HepG2 (cell line): ENCODE measurements around the gene PPEF2. TPM values are rescaled to one million over a fixed set of nuclear protein-coding genes. Genes with fewer than 3 reads are reported as not detected.
"Not testable (repeated sequence)": the region's sequence is repeated elsewhere in the genome, so short reads cannot be mapped to it uniquely, and the experiment has no call there.

ENCODE experiments used
- ATAC-seq: fragments of 200-7000 bp; cut with Tn5 transposase; 3 replicates; pipeline ENCODE4 v1.9.1; 2020; ENCODE audit warnings: mild to moderate bottlenecking, moderate library complexity
- BruUV-seq: library from RNA; stranded (reverse); fragments of 400-500 nt; replicated peaks from 2 replicates; lab custom pipeline; 2021; lab: Mats Ljungman, UMichigan
- CTCF ChIA-PET: fragments of 300-600 bp; formaldehyde crosslinking; extraction: SDS; loops from one replicate; lab custom pipeline; 2021; ENCODE audit warnings: low total read pairs, inconsistent platforms, low intra/inter-chr PET ratio; lab: Yijun Ruan, JAX
- POLR2A ChIA-PET: fragments of 350-600 bp; sonication (Branson Sonifier 250); formaldehyde crosslinking; loops from one replicate; lab custom pipeline; 2020; ENCODE audit warnings: antibody characterized with exemption, inconsistent platforms; lab: Yijun Ruan, JAX
- DNase-seq: peaks from one replicate; pipeline ENCODE4 v3.0.0-alpha.2; 2015; ENCODE audit warnings: low spot score
- FAIRE-seq: peaks from 3 replicates; lab custom pipeline; 2011; peaks lifted over from hg19 to GRCh38; lab: Jason Lieb, UNC
- H2AFZ ChIP-seq: one replicate; pipeline ENCODE4 v1.6.1; 2011; ENCODE audit warnings: low read length, inconsistent platforms
- H3K27ac ChIP-seq: fragments of 300-600 bp; 3 replicates; pipeline ENCODE4 v1.8.0; 2011; ENCODE audit warnings: mixed run types, mild to moderate bottlenecking, mixed read lengths, low read length, inconsistent platforms; ENCODE audit not compliant: insufficient read depth; ENCODE audit errors: extremely low read length
- H3K27me3 ChIP-seq, 2 experiments: fragments of 200-600 bp in 1 of 2; 2 replicates in 1 of 2; 3 replicates in 1 of 2; pipeline versions ENCODE4 v1.6.0 to v1.8.0; 2011; ENCODE audit warnings: low read length in 2 of 2, mild to moderate bottlenecking in 2 of 2, moderate library complexity in 2 of 2, inconsistent platforms in 1 of 2; ENCODE audit not compliant: insufficient read depth in 2 of 2, control insufficient read depth in 1 of 2
- H3K36me3 ChIP-seq, 2 experiments: fragments of 200-600 bp in 1 of 2; replicated peaks in 1 of 2; 2 replicates in 1 of 2; 3 replicates in 1 of 2; pipeline versions ENCODE4 v1.5.1 to v1.8.0; 2011; ENCODE audit warnings: low read length in 2 of 2, inconsistent platforms in 1 of 2; ENCODE audit not compliant: insufficient read depth in 2 of 2, control insufficient read depth in 1 of 2
- H3K4me1 ChIP-seq: 2 replicates; pipeline ENCODE4 v1.5.1; 2012; ENCODE audit warnings: low read length, inconsistent platforms; ENCODE audit not compliant: insufficient read depth
- H3K4me2 ChIP-seq: 2 replicates; pipeline ENCODE4 v1.6.0; 2011; ENCODE audit warnings: low read depth, low read length, inconsistent platforms
- H3K4me3 ChIP-seq, 3 experiments: fragments of 200-600 bp in 1 of 3; sonication (generic), shearing (Covaris generic) in 1 of 3; replicated peaks in 1 of 3; 2 replicates each; pipeline ENCODE4 v1.5.1; 2011 to 2016; ENCODE audit warnings: low read length in 3 of 3, inconsistent platforms in 2 of 3, low read depth in 2 of 3, mild to moderate bottlenecking in 2 of 3, control low read depth in 1 of 3, mixed read lengths in 1 of 3; ENCODE audit not compliant: insufficient read depth in 1 of 3
- H3K79me2 ChIP-seq: one replicate; pipeline ENCODE4 v1.6.1; 2011; ENCODE audit warnings: low read length, inconsistent platforms; ENCODE audit not compliant: insufficient read depth
- H3K9ac ChIP-seq: 2 replicates; pipeline ENCODE4 v1.6.0; 2011; ENCODE audit warnings: mild to moderate bottlenecking, low read depth, low read length, inconsistent platforms; ENCODE audit not compliant: insufficient read depth
- H3K9me3 ChIP-seq: 2 replicates; pipeline ENCODE4 v1.5.1; 2012; ENCODE audit warnings: mild to moderate bottlenecking, low read length
- H4K20me1 ChIP-seq: 2 replicates; pipeline ENCODE4 v1.6.0; 2011; ENCODE audit warnings: inconsistent platforms, mild to moderate bottlenecking, low read length, moderate library complexity; ENCODE audit not compliant: insufficient read depth
- CEBPB ChIP-seq: IDR thresholded peaks from 2 replicates; pipeline ENCODE4 v1.6.1; 2011; ENCODE audit warnings: low read depth, low read length, improper control_type of control experiment, borderline replicate concordance
- ISX ChIP-seq: sonication (generic); formaldehyde crosslinking; conservative IDR thresholded peaks from 2 replicates; pipeline ENCODE4 v1.5.0; 2020; ENCODE audit warnings: missing genetic modification reagents
- KLF16 ChIP-seq, 2 experiments: sonication (generic) in 1 of 2; formaldehyde crosslinking in 1 of 2; IDR thresholded peaks; 2 replicates each; pipeline versions ENCODE4 v1.6.1 to v1.8.0; 2016 to 2023; ENCODE audit warnings: missing genetic modification reagents in 2 of 2, missing compliant biosample characterization in 1 of 2
- NCOA5 ChIP-seq: sonication (generic); formaldehyde crosslinking; IDR thresholded peaks from 2 replicates; pipeline ENCODE4 v1.4.0; 2020; ENCODE audit warnings: missing genetic modification reagents
- ZFX ChIP-seq: sonication (generic); formaldehyde crosslinking; IDR thresholded peaks from 2 replicates; pipeline ENCODE4 v1.4.0; 2020; ENCODE audit warnings: mild to moderate bottlenecking, low read depth, missing genetic modification reagents, moderate library complexity
- ZNF12 ChIP-seq: sonication (generic); formaldehyde crosslinking; IDR thresholded peaks from 2 replicates; pipeline ENCODE4 v1.5.0; 2020; ENCODE audit warnings: missing genetic modification reagents
- WGBS: methylation state at CpG from one replicate; pipeline ENCODE4 v1.1.6; 2017; ENCODE audit warnings: low lambda C conversion rate; 5-methylcytosine and 5-hydroxymethylcytosine counted together
- in situ Hi-C: cut with HindIII; loops from 2 replicates; pipeline ENCODE4 v1.10.0; 2017; ENCODE audit warnings: low pct_unique_long_range_greater_than_20kb; ENCODE audit not compliant: extremely low pct_ligation_motif_present
- intact Hi-C: fragments of 100-400 bp; cut with micrococcal nuclease; formaldehyde crosslinking; loops from one replicate; pipeline ENCODE4 v1.10.0; 2022; ENCODE audit not compliant: unreplicated experiment
- polyA plus RNA-seq, 8 experiments: library from polyadenylated mRNA; depleted of rRNA in 3 of 8; stranded (reverse) in 7 of 8; unstranded in 1 of 8; fragments of >200 nt; fragmentation: Illumina TruSeq in 4 of 8; extraction: Trizol in 4 of 8; gene quantifications; 2 replicates each; pipeline versions ENCODE4 v1.2.1 to v1.2.3, GENCODE V29; 2011 to 2016; ENCODE audit warnings: low read depth in 4 of 8, missing spikeins in 1 of 8, mixed read lengths in 1 of 8; ENCODE audit not compliant: insufficient read depth in 1 of 8
- total RNA-seq, 5 experiments: library from RNA; depleted of rRNA; stranded (reverse); fragments of >200 nt; fragmentation: Illumina TruSeq; extraction: Trizol; gene quantifications; 2 replicates each; pipeline ENCODE4 v1.2.3, GENCODE V29; 2016; ENCODE audit warnings: low read depth in 1 of 5
- TF ChIP-seq, protein P1 (sequence below): sonication (generic); formaldehyde crosslinking; IDR thresholded peaks from 2 replicates; pipeline ENCODE4 v1.9.0; 2021; ENCODE audit warnings: missing genetic modification reagents, borderline replicate concordance
- TF ChIP-seq, protein P2 (sequence below): sonication (generic); formaldehyde crosslinking; conservative IDR thresholded peaks from 2 replicates; pipeline ENCODE4 v1.4.0; 2020; ENCODE audit warnings: missing genetic modification reagents
- TF ChIP-seq, protein P3 (sequence below): IDR thresholded peaks from 2 replicates; pipeline ENCODE4 v1.6.1; 2016; ENCODE audit warnings: missing genetic modification reagents, missing compliant biosample characterization
- TF ChIP-seq, protein P4 (sequence below): sonication (generic); formaldehyde crosslinking; IDR thresholded peaks from 2 replicates; pipeline ENCODE4 v1.4.0; 2020; ENCODE audit warnings: missing genetic modification reagents

Gene PPEF2
- total and polyA plus RNA-seq, 2 of the 13 experiments (the other 11 are each of a cell fraction or from before 2014, with no cell fraction given) = 0.01 TPM; not detected in 1

DNA sequence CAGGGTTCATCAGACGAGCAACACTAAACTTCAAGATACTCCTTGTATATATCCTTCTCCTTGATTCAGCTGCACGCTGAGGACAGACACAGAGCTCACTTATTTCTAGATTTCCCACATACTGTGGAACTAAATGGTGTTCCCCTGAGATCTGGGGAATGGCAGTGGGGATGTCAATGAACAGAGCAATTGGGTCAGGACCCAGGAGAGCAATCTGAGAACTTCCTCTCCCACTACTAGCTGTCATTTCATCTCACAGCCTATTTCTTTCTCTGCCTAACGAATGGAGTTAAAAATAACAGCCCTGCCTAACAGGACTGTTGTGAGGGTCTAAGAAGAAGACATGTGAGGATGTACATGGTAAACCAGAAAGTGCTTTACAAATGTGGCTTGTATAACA is 27.9 kb upstream of the PPEF2 start:
- WGBS = 94% methylated on average over 3 of the region's 3 CpGs
- no TSS peak for BruUV-seq
- DNase-seq (no peak), ATAC-seq (no peak), FAIRE-seq (no peak)
- intact Hi-C loops = no loop called here
- CTCF ChIA-PET = no interaction called here
- no peaks in the 10 kb centered on the region for H3K9me3 ChIP-seq
- peaks cover 3% of the 10 kb centered on the region; the same call in 1 of the 2 replicates for H3K4me1 ChIP-seq
- H3K27ac ChIP-seq = no peak overlapping the region
- no peak overlapping the region for H2AFZ ChIP-seq
- TF ChIP-seq ZFX (CRISPR knock-in tag) (no peak), ZNF12 (CRISPR knock-in tag) (no peak), KLF16 (CRISPR knock-in tag; IDR thresholded peaks at IDR 0.05) (no peak), NCOA5 (CRISPR knock-in tag) (no peak), ISX (CRISPR knock-in tag) (no peak), CEBPB (no peak)
- TF ChIP-seq, protein P1, sequence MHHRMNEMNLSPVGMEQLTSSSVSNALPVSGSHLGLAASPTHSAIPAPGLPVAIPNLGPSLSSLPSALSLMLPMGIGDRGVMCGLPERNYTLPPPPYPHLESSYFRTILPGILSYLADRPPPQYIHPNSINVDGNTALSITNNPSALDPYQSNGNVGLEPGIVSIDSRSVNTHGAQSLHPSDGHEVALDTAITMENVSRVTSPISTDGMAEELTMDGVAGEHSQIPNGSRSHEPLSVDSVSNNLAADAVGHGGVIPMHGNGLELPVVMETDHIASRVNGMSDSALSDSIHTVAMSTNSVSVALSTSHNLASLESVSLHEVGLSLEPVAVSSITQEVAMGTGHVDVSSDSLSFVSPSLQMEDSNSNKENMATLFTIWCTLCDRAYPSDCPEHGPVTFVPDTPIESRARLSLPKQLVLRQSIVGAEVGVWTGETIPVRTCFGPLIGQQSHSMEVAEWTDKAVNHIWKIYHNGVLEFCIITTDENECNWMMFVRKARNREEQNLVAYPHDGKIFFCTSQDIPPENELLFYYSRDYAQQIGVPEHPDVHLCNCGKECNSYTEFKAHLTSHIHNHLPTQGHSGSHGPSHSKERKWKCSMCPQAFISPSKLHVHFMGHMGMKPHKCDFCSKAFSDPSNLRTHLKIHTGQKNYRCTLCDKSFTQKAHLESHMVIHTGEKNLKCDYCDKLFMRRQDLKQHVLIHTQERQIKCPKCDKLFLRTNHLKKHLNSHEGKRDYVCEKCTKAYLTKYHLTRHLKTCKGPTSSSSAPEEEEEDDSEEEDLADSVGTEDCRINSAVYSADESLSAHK = no peak
- TF ChIP-seq, protein P2, sequence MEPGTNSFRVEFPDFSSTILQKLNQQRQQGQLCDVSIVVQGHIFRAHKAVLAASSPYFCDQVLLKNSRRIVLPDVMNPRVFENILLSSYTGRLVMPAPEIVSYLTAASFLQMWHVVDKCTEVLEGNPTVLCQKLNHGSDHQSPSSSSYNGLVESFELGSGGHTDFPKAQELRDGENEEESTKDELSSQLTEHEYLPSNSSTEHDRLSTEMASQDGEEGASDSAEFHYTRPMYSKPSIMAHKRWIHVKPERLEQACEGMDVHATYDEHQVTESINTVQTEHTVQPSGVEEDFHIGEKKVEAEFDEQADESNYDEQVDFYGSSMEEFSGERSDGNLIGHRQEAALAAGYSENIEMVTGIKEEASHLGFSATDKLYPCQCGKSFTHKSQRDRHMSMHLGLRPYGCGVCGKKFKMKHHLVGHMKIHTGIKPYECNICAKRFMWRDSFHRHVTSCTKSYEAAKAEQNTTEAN = no peak
- TF ChIP-seq, protein P3, sequence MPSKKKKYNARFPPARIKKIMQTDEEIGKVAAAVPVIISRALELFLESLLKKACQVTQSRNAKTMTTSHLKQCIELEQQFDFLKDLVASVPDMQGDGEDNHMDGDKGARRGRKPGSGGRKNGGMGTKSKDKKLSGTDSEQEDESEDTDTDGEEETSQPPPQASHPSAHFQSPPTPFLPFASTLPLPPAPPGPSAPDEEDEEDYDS (CRISPR knock-in tag) = no peak
- TF ChIP-seq, protein P4, sequence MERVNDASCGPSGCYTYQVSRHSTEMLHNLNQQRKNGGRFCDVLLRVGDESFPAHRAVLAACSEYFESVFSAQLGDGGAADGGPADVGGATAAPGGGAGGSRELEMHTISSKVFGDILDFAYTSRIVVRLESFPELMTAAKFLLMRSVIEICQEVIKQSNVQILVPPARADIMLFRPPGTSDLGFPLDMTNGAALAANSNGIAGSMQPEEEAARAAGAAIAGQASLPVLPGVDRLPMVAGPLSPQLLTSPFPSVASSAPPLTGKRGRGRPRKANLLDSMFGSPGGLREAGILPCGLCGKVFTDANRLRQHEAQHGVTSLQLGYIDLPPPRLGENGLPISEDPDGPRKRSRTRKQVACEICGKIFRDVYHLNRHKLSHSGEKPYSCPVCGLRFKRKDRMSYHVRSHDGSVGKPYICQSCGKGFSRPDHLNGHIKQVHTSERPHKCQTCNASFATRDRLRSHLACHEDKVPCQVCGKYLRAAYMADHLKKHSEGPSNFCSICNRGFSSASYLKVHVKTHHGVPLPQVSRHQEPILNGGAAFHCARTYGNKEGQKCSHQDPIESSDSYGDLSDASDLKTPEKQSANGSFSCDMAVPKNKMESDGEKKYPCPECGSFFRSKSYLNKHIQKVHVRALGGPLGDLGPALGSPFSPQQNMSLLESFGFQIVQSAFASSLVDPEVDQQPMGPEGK (CRISPR knock-in tag) = no peak
- no peak overlapping the region for H3K4me3 ChIP-seq
- no peak overlapping the region for H3K9ac ChIP-seq
- in situ Hi-C loops = no loop called here
- H3K36me3 ChIP-seq = 0 out of 5 replicates have a peak, but pooled peaks cover 0 to 2% of the 10 kb centered on the region in 2 experiments
- no peak overlapping the region for H3K4me2 ChIP-seq
- H3K79me2 ChIP-seq = no peaks in the 10 kb centered on the region
- POLR2A ChIA-PET = no interaction called here
- no peaks in the 10 kb centered on the region for H4K20me1 ChIP-seq
- no peaks in the 10 kb centered on the region for H3K27me3 ChIP-seq

DNA sequence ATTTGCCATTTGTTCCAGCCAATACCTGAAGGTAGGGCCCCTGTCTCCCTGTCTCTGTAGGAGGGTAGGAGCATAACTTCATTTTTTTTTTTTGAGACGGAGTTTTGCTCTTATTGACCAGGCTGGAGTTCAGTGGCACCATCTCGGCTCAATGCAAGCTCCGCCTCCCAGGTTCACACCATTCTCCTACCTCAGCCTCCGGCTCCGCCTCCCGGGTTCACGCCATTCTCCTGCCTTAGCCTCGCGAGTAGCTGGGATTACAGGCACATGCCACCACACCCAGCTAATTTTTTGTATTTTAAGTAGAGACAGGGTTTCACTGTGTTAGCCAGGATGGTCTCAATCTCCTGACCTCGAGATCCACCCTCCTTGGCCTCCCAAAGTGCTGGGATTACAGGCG is 22.7 kb upstream of the PPEF2 start:
- DNase-seq, H3K79me2 ChIP-seq, intact Hi-C loops, H3K9ac ChIP-seq, H3K9me3 ChIP-seq, BruUV-seq, FAIRE-seq, ATAC-seq, CTCF ChIA-PET, in situ Hi-C loops, H3K4me3 ChIP-seq, H3K27me3 ChIP-seq, H3K27ac ChIP-seq, H2AFZ ChIP-seq, H3K4me2 ChIP-seq, H3K36me3 ChIP-seq, H4K20me1 ChIP-seq: not testable (repeated sequence)
- WGBS = 93% methylated on average over 11 of the region's 11 CpGs
- H3K4me1 ChIP-seq = peaks cover 21% of the 10 kb centered on the region
- POLR2A ChIA-PET = interaction anchor here (1.3 kb wide), 1 partner anchor 16 kb away, joined by 4 read pairs; the partner anchor contains the start of gene NAAA
